22Rv1 (cell line): Measurements from ENCODE around the gene SFI1.

Experiments
- H3K27ac ChIP-seq: fragments of 450-650 bp; 2 replicates; pipeline ENCODE4 v1.5.1; 2017
- ZFX ChIP-seq: fragments of 450-650 bp; IDR thresholded peaks from 2 replicates; pipeline ENCODE4 v1.6.1; 2017; ENCODE audit warnings: antibody characterized with exemption, borderline replicate concordance
- TF ChIP-seq, protein P1 (sequence below): fragments of 450-650 bp; IDR thresholded peaks from 2 replicates; pipeline ENCODE4 v1.5.1; 2017; ENCODE audit warnings: mild to moderate bottlenecking

SFI1 gene

DNA sequence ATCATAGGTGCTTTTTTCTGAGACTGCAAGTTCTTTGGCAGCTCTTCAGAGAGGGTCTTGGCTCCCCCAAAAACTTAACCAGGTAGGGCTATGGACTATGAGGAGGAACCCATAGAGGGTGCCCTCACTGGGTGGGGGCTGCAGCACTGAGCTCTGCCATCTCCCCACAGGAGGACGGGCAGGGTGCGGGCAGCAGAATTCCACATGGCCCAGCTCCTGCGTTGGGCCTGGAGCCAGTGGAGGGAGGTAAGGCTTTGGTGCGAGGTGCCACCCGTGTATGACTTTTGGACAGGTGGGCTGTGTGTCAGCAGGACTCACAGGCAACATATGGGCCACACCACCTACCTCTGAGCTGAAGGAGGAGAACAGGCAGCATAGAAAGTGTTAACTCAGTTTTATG, 107.2 kb downstream of the SFI1 start:
- no peak for TF ChIP-seq ZFX
- TF ChIP-seq, protein P1, sequence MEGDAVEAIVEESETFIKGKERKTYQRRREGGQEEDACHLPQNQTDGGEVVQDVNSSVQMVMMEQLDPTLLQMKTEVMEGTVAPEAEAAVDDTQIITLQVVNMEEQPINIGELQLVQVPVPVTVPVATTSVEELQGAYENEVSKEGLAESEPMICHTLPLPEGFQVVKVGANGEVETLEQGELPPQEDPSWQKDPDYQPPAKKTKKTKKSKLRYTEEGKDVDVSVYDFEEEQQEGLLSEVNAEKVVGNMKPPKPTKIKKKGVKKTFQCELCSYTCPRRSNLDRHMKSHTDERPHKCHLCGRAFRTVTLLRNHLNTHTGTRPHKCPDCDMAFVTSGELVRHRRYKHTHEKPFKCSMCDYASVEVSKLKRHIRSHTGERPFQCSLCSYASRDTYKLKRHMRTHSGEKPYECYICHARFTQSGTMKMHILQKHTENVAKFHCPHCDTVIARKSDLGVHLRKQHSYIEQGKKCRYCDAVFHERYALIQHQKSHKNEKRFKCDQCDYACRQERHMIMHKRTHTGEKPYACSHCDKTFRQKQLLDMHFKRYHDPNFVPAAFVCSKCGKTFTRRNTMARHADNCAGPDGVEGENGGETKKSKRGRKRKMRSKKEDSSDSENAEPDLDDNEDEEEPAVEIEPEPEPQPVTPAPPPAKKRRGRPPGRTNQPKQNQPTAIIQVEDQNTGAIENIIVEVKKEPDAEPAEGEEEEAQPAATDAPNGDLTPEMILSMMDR, result no peak
- no peak overlapping the region for H3K27ac ChIP-seq

DNA sequence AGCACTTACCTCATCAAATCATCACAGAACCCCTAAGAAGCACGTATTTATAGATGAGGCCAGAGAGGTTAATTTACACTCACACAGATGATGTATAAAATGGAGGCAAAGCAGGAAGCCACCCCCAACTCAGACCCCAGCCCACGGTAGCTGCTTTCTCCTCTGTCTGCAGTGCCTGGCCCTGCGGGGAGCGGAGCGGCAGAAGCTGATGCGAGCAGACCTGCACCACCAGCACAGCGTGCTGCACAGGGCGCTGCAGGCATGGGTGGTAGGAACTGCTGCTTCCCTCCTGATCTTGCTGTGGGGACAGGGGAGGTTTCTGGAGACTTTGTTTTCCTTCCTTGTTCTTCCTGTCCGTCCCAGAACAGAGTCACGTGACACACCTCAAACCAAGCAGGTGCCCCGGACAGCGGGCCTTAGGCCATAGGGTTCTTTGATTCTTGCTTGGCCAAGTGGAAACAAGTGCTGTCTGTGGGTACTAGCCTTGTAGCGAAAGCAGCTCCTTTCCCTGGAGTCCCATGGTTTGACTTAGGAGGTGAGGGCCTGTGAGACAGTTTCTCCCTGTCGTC, 107.9 kb downstream of the SFI1 start:
- no peak for TF ChIP-seq ZFX
- TF ChIP-seq, protein P1, result no peak

DNA sequence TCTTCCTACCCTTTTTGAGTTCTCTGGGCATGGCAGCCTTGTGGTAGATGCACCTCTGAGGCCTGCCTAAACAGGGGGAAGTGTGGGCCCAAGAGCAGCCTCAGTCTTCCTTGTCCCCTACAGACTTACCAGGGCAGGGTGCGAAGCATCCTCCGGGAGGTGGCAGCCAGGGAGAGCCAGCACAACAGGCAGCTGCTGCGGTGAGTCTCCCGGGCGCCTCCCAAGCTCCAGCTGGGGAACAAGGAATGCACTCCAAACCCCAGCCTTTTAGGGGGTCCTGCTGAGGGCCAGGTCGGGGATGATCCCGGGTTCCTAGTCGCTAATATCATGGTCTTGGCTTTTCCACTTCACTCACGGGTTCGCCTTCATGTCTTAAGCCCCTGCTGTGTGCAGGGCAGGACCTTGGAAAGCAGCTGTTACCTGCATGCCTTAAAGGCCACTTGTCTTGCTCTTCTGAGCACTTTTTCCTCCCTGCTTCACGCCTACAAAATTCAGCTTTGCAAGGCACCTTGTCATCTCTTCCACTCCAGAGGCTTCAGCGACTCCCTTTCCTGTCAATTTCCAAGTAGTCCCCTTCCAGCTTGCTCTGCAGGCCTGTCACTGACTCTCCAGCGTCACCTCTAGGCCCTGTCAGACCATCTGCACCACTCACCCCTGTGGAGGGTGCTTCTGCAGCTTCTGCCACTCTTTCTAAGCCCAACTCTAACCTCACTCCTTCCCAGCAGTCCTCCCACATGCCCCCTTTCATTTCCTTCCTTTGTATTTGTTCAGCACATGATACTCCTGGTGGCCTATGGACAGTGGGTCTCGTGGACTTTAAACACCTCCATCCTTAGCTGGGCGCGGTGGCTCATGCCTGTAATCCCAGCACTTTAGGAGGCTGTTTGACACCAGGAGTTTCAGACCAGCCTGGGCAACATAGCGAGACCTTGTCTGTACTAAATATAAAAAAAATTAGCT, 108.7 kb downstream of the SFI1 start:
- no peak overlapping the region for H3K27ac ChIP-seq
- no peak for TF ChIP-seq ZFX
- TF ChIP-seq, protein P1, result no peak

More for the DNA sequence above, 107.9 kb downstream of the SFI1 start:
- no peak overlapping the region for H3K27ac ChIP-seq

DNA sequence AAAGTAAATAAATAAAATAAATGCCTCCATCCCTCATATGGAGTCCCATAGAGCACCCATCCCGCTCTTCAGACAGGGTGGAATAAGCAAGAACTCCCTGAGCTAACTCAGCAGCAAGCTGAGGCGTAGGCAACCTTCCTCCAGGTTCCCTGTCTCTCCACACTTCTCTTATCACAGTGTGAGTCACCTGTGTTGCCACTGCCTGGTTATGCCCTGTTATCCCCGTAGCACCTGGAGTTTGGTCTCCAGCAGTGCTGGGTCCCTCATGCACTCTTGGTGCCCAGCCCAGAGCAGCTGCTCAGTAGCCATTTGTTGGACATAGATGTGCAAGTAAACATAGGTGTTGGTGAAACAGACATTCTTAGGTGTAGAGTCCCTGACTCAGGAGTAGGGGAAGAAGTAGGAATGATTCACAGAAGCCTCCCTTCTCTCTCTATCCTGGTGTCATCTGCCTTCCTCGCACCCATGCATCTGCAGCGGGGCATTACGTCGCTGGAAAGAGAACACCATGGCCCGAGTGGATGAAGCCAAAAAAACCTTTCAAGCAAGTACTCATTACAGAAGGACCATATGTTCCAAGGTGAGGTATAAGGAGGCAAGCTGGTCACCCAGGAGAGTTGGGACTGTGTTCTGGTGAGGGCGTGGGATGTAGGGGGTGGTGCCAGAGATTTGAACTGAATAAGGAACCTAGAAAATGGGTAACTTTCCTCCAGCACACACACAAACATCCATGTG, 109.7 kb downstream of the SFI1 start:
- no peak overlapping the region for H3K27ac ChIP-seq
- TF ChIP-seq ZFX, result no peak
- TF ChIP-seq, protein P1, result no peak

DNA sequence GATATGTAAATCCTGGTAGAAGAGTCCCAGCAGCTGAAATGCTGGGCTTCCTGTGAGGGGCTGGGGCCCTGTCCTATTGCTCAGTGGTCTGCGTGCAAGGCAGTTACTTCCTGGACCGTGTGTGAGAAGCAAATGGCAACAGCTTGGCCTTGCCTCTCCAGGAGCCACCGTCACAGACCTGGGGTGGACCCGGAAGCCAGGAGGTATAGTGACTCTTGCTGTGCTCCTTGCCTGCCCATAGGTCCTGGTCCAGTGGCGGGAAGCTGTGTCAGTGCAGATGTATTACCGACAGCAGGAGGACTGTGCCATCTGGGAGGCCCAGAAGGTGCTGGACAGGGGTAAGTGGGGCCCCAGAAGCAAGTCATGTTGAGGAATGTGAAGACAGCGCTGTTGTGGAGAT, 111.4 kb downstream of the SFI1 start:
- TF ChIP-seq, protein P1, result no peak
- no peak for TF ChIP-seq ZFX
- H3K27ac ChIP-seq, result no peak overlapping the region

DNA sequence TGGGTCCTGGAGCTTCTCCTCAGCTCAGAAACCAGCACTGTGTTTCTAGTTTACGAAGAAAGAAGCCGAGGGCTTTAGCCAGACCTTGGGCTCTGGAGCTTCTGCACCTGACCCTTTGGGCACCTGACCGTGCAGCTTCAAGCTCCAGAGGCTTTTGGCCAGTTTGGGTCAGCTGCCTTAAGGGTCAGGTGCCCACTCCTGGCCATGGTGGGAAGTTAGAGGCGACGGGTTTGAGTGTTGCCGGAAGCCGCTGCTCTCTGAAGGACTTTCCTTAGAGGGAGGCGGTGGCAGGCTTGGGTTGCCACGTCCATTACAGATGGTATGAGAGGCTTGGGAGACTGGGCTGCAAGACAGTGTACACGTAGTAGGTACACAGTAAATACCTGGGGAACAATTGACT, 113.4 kb downstream of the SFI1 start:
- TF ChIP-seq, protein P1, result no peak
- TF ChIP-seq ZFX, result no peak
- no peak overlapping the region for H3K27ac ChIP-seq
